ENCODE results near the gene WNT3A. TPM values are rescaled to one million over a fixed set of nuclear protein-coding genes. Genes with fewer than 3 reads are reported as not detected.

The WNT3A gene
- total and polyA plus RNA-seq, 4 donors = 0.06 TPM; not detected in 3

GRCh38 chr1:228047183-228047466 lies 40.3 kb downstream of the WNT3A start:
- H3K4me3 ChIP-seq (ENCODE audit: low read depth, low read length) = no peak overlapping the region
- no peaks in the 10 kb centered on the region for H3K9me3 ChIP-seq (ENCODE audit: control insufficient read depth, insufficient read depth, low read length)
- H3K4me1 ChIP-seq (ENCODE audit: control insufficient read depth, insufficient read depth, low read length) = no peaks in the 10 kb centered on the region
- H3K36me3 ChIP-seq (ENCODE audit: control insufficient read depth, insufficient read depth, low read length) = no peaks in the 10 kb centered on the region
- no peak for DNase-seq (ENCODE audit: low read depth in 4 of 6, low spot score in 6 of 6)
- H3K27me3 ChIP-seq (ENCODE audit: control insufficient read depth, insufficient read depth, low read length) = no peaks in the 10 kb centered on the region
- no peak overlapping the region for H3K27ac ChIP-seq (ENCODE audit: low read depth, low read length)
- 79% methylated on average over 4 of the region's 7 CpGs for WGBS (ENCODE audit: insufficient coverage)

- Histone ChIP-seq H3K27ac (ENCODE audit: low read depth, low read length) (no peak overlapping the region), H3K36me3 (ENCODE audit: control insufficient read depth, insufficient read depth, low read length) (no peaks in the 10 kb centered on the region), H3K4me1 (ENCODE audit: control insufficient read depth, insufficient read depth, low read length) (no peaks in the 10 kb centered on the region), H3K4me3 (ENCODE audit: low read depth, low read length) (no peak overlapping the region), H3K27me3 (ENCODE audit: control insufficient read depth, insufficient read depth, low read length) (no peaks in the 10 kb centered on the region), H3K9me3 (ENCODE audit: control insufficient read depth, insufficient read depth, low read length) (no peaks in the 10 kb centered on the region)
- WGBS (ENCODE audit: insufficient coverage) = 96% methylated on average over 2 of the region's 5 CpGs
- DNase-seq (ENCODE audit: low read depth in 4 of 6, low spot score in 6 of 6) = no peak
These were observed 41.3 kb downstream of the WNT3A start for GRCh38 chr1:228048120-228048519.

GRCh38 chr1:228048659-228049298 lies 42.0 kb downstream of the WNT3A start:
- 86% methylated on average over 6 of the region's 6 CpGs for WGBS (ENCODE audit: insufficient coverage)
- no peaks in the 10 kb centered on the region for H3K27me3 ChIP-seq (ENCODE audit: control insufficient read depth, insufficient read depth, low read length)
- H3K4me1 ChIP-seq (ENCODE audit: control insufficient read depth, insufficient read depth, low read length) = no peaks in the 10 kb centered on the region
- H3K36me3 ChIP-seq (ENCODE audit: control insufficient read depth, insufficient read depth, low read length) = no peaks in the 10 kb centered on the region
- no peak for DNase-seq (ENCODE audit: low read depth in 4 of 6, low spot score in 6 of 6)
- H3K9me3 ChIP-seq (ENCODE audit: control insufficient read depth, insufficient read depth, low read length) = no peaks in the 10 kb centered on the region
- H3K27ac ChIP-seq (ENCODE audit: low read depth, low read length) = no peak overlapping the region
- H3K4me3 ChIP-seq (ENCODE audit: low read depth, low read length) = no peak overlapping the region

GRCh38 chr1:228050571-228051231 lies 43.9 kb downstream of the WNT3A start:
- 93% methylated on average over 25 of the region's 30 CpGs for WGBS (ENCODE audit: insufficient coverage)
- peaks cover 3% of the 10 kb centered on the region for H3K27me3 ChIP-seq (ENCODE audit: control insufficient read depth, insufficient read depth, low read length)
- DNase-seq (ENCODE audit: low read depth in 4 of 6, low spot score in 6 of 6) = no peak

GRCh38 chr1:228058172-228058948 lies 51.6 kb downstream of the WNT3A start:
- Histone ChIP-seq H3K9me3 (ENCODE audit: control insufficient read depth, insufficient read depth, low read length) (no peaks in the 10 kb centered on the region), H3K27me3 (ENCODE audit: control insufficient read depth, insufficient read depth, low read length) (peaks cover 52% of the 10 kb centered on the region), H3K4me3 (ENCODE audit: low read depth, low read length) (no peak overlapping the region), H3K4me1 (ENCODE audit: control insufficient read depth, insufficient read depth, low read length) (peaks cover 17% of the 10 kb centered on the region), H3K27ac (ENCODE audit: low read depth, low read length) (no peak overlapping the region), H3K36me3 (ENCODE audit: control insufficient read depth, insufficient read depth, low read length) (no peaks in the 10 kb centered on the region)
- WGBS (ENCODE audit: insufficient coverage) = 41% methylated on average over 18 of the region's 18 CpGs
- no peak for DNase-seq (ENCODE audit: low read depth in 4 of 6, low spot score in 6 of 6)

More at GRCh38 chr1:228050571-228051231, 43.9 kb downstream of the WNT3A start:
- no peaks in the 10 kb centered on the region for H3K9me3 ChIP-seq (ENCODE audit: control insufficient read depth, insufficient read depth, low read length)
- H3K27ac ChIP-seq (ENCODE audit: low read depth, low read length) = no peak overlapping the region
- no peaks in the 10 kb centered on the region for H3K4me1 ChIP-seq (ENCODE audit: control insufficient read depth, insufficient read depth, low read length)
- H3K36me3 ChIP-seq (ENCODE audit: control insufficient read depth, insufficient read depth, low read length) = no peaks in the 10 kb centered on the region
- H3K4me3 ChIP-seq (ENCODE audit: low read depth, low read length) = no peak overlapping the region

- Histone ChIP-seq H3K4me1 (ENCODE audit: control insufficient read depth, insufficient read depth, low read length) (peaks cover 17% of the 10 kb centered on the region), H3K27ac (ENCODE audit: low read depth, low read length) (no peak overlapping the region), H3K4me3 (ENCODE audit: low read depth, low read length) (no peak overlapping the region), H3K36me3 (ENCODE audit: control insufficient read depth, insufficient read depth, low read length) (no peaks in the 10 kb centered on the region), H3K9me3 (ENCODE audit: control insufficient read depth, insufficient read depth, low read length) (no peaks in the 10 kb centered on the region), H3K27me3 (ENCODE audit: control insufficient read depth, insufficient read depth, low read length) (peaks cover 52% of the 10 kb centered on the region)
- 7% methylated on average over 66 of the region's 66 CpGs for WGBS (ENCODE audit: insufficient coverage)
- DNase-seq (ENCODE audit: low read depth in 4 of 6, low spot score in 6 of 6) = peak in 1 of 6 donors; percentile 12
These were observed 52.3 kb downstream of the WNT3A start for GRCh38 chr1:228058949-228059633.

- WGBS (ENCODE audit: insufficient coverage) = 6% methylated on average over 27 of the region's 33 CpGs
- Histone ChIP-seq H3K9me3 (ENCODE audit: control insufficient read depth, insufficient read depth, low read length) (no peaks in the 10 kb centered on the region), H3K4me3 (ENCODE audit: low read depth, low read length) (no peak overlapping the region), H3K27me3 (ENCODE audit: control insufficient read depth, insufficient read depth, low read length) (peaks cover 52% of the 10 kb centered on the region), H3K4me1 (ENCODE audit: control insufficient read depth, insufficient read depth, low read length) (peaks cover 17% of the 10 kb centered on the region), H3K36me3 (ENCODE audit: control insufficient read depth, insufficient read depth, low read length) (no peaks in the 10 kb centered on the region), H3K27ac (ENCODE audit: low read depth, low read length) (no peak overlapping the region)
- peak in 1 of 6 donors; percentile 6 for DNase-seq (ENCODE audit: low read depth in 4 of 6, low spot score in 6 of 6)
These were observed 53.0 kb downstream of the WNT3A start for GRCh38 chr1:228059634-228060457.

GRCh38 chr1:228060458-228061190 lies 53.8 kb downstream of the WNT3A start:
- DNase-seq (ENCODE audit: low read depth in 4 of 6, low spot score in 6 of 6) = no peak
- Histone ChIP-seq H3K27ac (ENCODE audit: low read depth, low read length) (no peak overlapping the region), H3K4me3 (ENCODE audit: low read depth, low read length) (no peak overlapping the region), H3K9me3 (ENCODE audit: control insufficient read depth, insufficient read depth, low read length) (no peaks in the 10 kb centered on the region), H3K4me1 (ENCODE audit: control insufficient read depth, insufficient read depth, low read length) (peaks cover 17% of the 10 kb centered on the region), H3K36me3 (ENCODE audit: control insufficient read depth, insufficient read depth, low read length) (no peaks in the 10 kb centered on the region), H3K27me3 (ENCODE audit: control insufficient read depth, insufficient read depth, low read length) (peaks cover 50% of the 10 kb centered on the region)
- 12% methylated on average over 30 of the region's 34 CpGs for WGBS (ENCODE audit: insufficient coverage)

Measured in spinal cord (tissue), 10 donors.